ENCODE measurements around the gene ANKRD9.

The ANKRD9 gene

DNA sequence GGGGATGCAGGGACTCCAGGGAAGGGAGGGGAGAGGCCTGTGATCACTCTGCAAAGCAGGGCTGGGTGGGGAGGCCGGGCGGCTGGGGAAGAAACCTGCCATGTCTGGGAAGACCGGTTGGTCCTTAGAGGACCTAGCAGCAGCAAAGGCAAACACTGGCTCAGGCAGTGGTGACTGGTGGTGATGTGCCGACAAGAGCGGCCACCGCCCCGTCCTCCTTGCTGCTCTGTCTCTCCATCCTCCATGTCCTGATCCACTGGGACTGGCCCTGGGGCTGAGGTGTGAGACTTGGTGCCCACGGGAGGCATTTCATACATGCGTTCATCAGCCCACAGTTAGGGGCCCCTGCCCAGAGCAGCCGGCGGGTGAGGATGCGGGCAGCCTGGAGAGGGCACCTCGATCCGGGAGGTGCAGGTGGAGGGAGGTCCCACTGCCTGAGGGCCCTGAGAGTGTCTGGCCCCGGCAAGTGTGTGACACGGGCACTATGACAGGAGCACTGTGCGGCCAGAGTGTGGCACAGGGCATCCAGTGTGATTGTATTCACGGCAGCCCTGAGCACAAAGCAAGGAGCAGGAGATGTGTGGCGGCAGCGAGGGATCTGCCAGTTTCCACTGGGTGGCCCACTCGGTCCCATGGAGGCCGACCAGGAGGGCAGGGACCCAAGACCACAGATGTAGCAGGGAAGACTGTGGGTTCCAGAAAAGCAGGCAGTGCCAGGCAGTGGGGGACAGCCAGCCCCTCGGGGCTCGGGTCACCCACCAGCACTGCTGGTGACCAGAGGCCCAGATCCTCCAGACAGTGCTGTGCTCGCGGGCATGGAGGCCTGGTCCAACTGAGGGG is 13.9 kb downstream of the ANKRD9 start:
- no peak for TF ChIP-seq CTCF (IDR thresholded peaks at IDR 0.05; ENCODE audit: insufficient read depth, low read depth, low read length, missing control alignments)
- no peak overlapping the region for H3K4me3 ChIP-seq (ENCODE audit: low read length)
- no peak for DNase-seq (ENCODE audit: low read depth)

DNA sequence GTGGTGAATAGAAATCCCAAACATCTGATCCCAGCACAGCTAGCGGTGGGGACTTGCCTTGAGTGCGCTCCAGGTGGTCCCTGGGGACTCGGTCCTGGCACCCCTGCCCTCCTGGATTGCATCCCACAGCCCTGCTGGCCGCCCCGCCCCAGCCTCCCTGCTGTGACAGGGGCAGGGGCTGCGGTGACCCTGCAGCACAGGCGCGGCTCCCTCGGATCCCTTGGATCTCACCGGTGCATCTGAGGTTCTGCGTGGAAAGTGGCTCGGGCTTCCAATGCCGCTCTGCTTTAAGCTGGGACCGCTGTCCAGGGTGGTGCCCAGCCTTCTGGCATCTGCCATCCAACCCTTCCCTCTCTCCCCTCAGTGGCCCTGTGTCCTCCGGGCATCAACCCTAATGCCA is 16.0 kb downstream of the ANKRD9 start:
- DNase-seq (ENCODE audit: low read depth), result no peak
- TF ChIP-seq CTCF (IDR thresholded peaks at IDR 0.05; ENCODE audit: insufficient read depth, low read depth, low read length, missing control alignments), result no peak
- no peak overlapping the region for H3K4me3 ChIP-seq (ENCODE audit: low read length)

- TF ChIP-seq CTCF (IDR thresholded peaks at IDR 0.05; ENCODE audit: insufficient read depth, low read depth, low read length, missing control alignments), result no peak
- H3K4me3 ChIP-seq (ENCODE audit: low read length), result no peak overlapping the region
Measured at GRCh38 chr14:102493096-102493495, 16.5 kb downstream of the ANKRD9 start.

GRCh38 chr14:102492531-102492910 is 17.1 kb downstream of the ANKRD9 start:
- TF ChIP-seq CTCF (IDR thresholded peaks at IDR 0.05; ENCODE audit: insufficient read depth, low read depth, low read length, missing control alignments), result no peak
- no peak overlapping the region for H3K4me3 ChIP-seq (ENCODE audit: low read length)
- DNase-seq (ENCODE audit: low read depth), result no peak

More at GRCh38 chr14:102493096-102493495, 16.5 kb downstream of the ANKRD9 start:
- no peak for DNase-seq (ENCODE audit: low read depth)

GRCh38 chr14:102491786-102492530 is 17.6 kb downstream of the ANKRD9 start:
- no peak for TF ChIP-seq CTCF (IDR thresholded peaks at IDR 0.05; ENCODE audit: insufficient read depth, low read depth, low read length, missing control alignments)
- no peak for DNase-seq (ENCODE audit: low read depth)
- H3K4me3 ChIP-seq (ENCODE audit: low read length), result no peak overlapping the region

GRCh38 chr14:102491366-102491765 is 18.2 kb downstream of the ANKRD9 start:
- no peak for TF ChIP-seq CTCF (IDR thresholded peaks at IDR 0.05; ENCODE audit: insufficient read depth, low read depth, low read length, missing control alignments)
- H3K4me3 ChIP-seq (ENCODE audit: low read length), result no peak overlapping the region
- DNase-seq (ENCODE audit: low read depth), result peak; percentile 90
